ENCODE measurements around the gene IFI27. TPM values are rescaled to one million over a fixed set of nuclear protein-coding genes. Genes with fewer than 3 reads are reported as not detected.

IFI27 gene
- polyA plus RNA-seq, 2 of the 4 experiments (the other 2 are of a cell fraction) = 0.76 to 2.2 TPM

DNA sequence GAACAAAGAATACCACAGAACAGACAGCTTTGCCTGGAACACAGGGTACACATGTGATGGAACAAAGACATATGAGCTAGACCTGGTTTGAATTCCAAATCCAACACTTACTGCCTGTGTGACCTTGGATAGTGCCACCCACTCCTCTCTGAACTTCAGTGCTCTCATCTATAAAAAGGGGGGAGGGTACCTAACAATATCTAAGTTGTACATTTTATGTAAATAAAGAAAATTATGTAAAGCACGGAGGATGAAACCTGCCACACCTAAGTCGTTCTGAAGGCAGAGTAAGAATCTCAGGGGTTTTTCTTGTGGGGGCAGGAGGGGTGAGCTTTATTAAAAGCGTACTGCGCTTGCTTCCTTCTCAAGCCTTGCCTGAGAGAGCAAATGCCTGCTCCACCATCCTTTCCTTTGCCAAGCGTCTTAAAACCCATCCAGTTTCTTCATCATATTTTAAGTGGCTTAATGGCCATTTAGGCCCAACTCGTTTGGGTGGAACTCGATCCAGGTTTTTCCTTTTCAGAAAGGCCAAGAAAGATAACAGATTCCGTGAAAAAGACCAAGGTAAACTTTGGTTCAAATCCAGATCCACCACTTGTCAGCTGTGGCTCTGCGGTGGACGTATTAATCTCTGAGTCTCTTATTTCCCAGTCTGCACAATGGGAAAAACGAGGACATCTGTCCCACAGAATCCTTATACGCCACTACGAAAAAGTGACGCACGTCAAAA is 30.5 kb upstream of the IFI27 start:
- TF ChIP-seq ZNF302 (CRISPR knock-in tag; IDR thresholded peaks at IDR 0.05) = no peak
- no peak for TF ChIP-seq HEYL (CRISPR knock-in tag; IDR thresholded peaks at IDR 0.05)
- TF ChIP-seq, protein P1, sequence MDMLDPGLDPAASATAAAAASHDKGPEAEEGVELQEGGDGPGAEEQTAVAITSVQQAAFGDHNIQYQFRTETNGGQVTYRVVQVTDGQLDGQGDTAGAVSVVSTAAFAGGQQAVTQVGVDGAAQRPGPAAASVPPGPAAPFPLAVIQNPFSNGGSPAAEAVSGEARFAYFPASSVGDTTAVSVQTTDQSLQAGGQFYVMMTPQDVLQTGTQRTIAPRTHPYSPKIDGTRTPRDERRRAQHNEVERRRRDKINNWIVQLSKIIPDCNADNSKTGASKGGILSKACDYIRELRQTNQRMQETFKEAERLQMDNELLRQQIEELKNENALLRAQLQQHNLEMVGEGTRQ (IDR thresholded peaks at IDR 0.05) = no peak
- TF ChIP-seq EHF (CRISPR knock-in tag; IDR thresholded peaks at IDR 0.05) = no peak
- TF ChIP-seq PHF8 (IDR thresholded peaks at IDR 0.05; ENCODE audit: borderline replicate concordance, low read depth) = no peak
- no peak for TF ChIP-seq POLR2A (IDR thresholded peaks at IDR 0.05; ENCODE audit: low read length)
- TF ChIP-seq, protein P2, sequence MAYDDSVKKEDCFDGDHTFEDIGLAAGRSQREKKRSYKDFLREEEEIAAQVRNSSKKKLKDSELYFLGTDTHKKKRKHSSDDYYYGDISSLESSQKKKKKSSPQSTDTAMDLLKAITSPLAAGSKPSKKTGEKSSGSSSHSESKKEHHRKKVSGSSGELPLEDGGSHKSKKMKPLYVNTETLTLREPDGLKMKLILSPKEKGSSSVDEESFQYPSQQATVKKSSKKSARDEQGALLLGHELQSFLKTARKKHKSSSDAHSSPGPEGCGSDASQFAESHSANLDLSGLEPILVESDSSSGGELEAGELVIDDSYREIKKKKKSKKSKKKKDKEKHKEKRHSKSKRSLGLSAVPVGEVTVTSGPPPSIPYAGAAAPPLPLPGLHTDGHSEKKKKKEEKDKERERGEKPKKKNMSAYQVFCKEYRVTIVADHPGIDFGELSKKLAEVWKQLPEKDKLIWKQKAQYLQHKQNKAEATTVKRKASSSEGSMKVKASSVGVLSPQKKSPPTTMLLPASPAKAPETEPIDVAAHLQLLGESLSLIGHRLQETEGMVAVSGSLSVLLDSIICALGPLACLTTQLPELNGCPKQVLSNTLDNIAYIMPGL (CRISPR knock-in tag; IDR thresholded peaks at IDR 0.05; ENCODE audit: borderline replicate concordance) = no peak
- TF ChIP-seq RCOR1 (IDR thresholded peaks at IDR 0.05; ENCODE audit: low read depth, low read length) = no peak
- TF ChIP-seq HOXA7 (CRISPR knock-in tag; IDR thresholded peaks at IDR 0.05) = no peak
- TF ChIP-seq SMC3 (IDR thresholded peaks at IDR 0.05) = no peak
- TF ChIP-seq HOXB13 (CRISPR knock-in tag; IDR thresholded peaks at IDR 0.05; ENCODE audit: low read depth) = no peak
- no peak for TF ChIP-seq JUNB (IDR thresholded peaks at IDR 0.05)
- TF ChIP-seq RFX5 (IDR thresholded peaks at IDR 0.05) = no peak
- no peak for TF ChIP-seq RNF2 (IDR thresholded peaks at IDR 0.05; ENCODE audit: borderline replicate concordance, low read depth)
- no peak for TF ChIP-seq MAFK (IDR thresholded peaks at IDR 0.05; ENCODE audit: partially characterized antibody)
- TF ChIP-seq FOSB (CRISPR knock-in tag; IDR thresholded peaks at IDR 0.05) = no peak
- POLR2A ChIA-PET = interaction anchor here (1.2 to 1.4 kb wide), 2 partner anchors 20 to 57 kb away, joined by 6 read pairs; no protein-coding TSS in a partner anchor
- peak overlapping the region; percentile 89 for H3K4me3 ChIP-seq
- H3K27ac ChIP-seq = peak overlapping the region; percentile 80 to 91
- FAIRE-seq = no peak
- H3K9me3 ChIP-seq = peaks cover 21% of the 10 kb centered on the region; the same call in 2 of the 3 replicates
- H3K4me2 ChIP-seq = peak overlapping the region; percentile 86
- 21% methylated on average over 15 of the region's 15 CpGs for WGBS (ENCODE audit: missing lambda C conversion rate)
- ATAC-seq = no peak; a peak in 1 of 6 replicates
- peaks cover 14% of the 10 kb centered on the region for H3K4me1 ChIP-seq
- DNase-seq (ENCODE audit: low read depth in 1 of 2, low spot score in 1 of 2) = peak in 1 of 2 experiments; percentile 37
- CTCF ChIA-PET = interaction anchor here (0.5 to 2.2 kb wide), 3 partner anchors 41 to 153 kb away, joined by 3 to 8 read pairs (median 3); no protein-coding TSS in a partner anchor

DNA sequence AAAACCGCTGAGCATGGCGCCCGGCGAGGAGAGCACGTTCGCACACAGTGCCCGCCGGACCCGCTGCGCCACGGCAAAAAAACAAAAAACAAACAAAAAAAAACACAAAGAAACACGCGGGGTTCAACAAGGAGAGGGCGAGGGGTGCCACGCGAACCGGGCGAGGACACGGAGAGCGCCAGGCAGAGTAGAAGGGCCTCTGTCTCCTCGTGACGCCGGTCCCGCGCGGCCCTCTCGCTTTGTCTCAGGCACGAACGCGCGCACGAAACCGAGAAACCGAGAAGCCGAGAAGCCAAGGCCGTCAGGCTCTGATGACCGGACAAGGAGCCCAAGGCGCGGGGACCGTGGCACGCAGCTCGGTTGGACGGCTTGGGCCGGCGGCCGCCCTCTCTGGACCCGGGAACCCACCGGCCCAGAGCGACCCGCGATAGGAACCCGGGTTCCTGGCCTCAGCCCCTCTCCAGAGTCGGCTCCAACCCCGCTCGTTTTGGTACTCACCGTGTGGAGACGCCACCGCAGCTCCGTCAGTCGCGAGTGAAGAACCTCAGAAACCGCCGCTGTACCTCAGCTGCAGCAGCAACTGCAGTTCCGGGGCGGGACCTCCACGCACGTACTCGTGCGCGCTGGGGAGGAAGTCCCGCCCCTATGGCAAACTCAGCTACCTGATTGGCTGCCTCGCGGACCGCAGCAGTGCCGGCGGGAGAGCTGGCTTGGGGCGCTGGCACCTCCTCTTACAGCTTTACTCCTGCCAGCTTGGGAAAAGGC is 29.7 kb upstream of the IFI27 start, which contains the start of the genes DDX24 and IFI27L1:
Gene DDX24, minus strand, starts transcription at position 582 of the 765 bp plus-strand sequence. CDS start 1,460 bp downstream, outside the sequence.
Gene IFI27L1, plus strand, starts transcription at position 690 of the 765 bp plus-strand sequence. CDS start 15,628 bp downstream, outside the sequence.
- WGBS (ENCODE audit: missing lambda C conversion rate) = under 1% methylated on average over 43 of the region's 77 CpGs
- FAIRE-seq = no peak
- POLR2A ChIA-PET = interaction anchor here (0.8 to 1.4 kb wide), 6 partner anchors 13 to 56 kb away, joined by 3 to 6 read pairs (median 3); partner anchors contain the start of gene IFI27L2
- TF ChIP-seq CEBPB (IDR thresholded peaks at IDR 0.05) (no peak), JUN (IDR thresholded peaks at IDR 0.05) (peak in 1 of 2 experiments; percentile 79; a peak in 4 of 5 replicates), CBX2 (IDR thresholded peaks at IDR 0.05; ENCODE audit: borderline replicate concordance, low read depth) (no peak), RCOR1 (IDR thresholded peaks at IDR 0.05; ENCODE audit: low read depth, low read length) (no peak), PHF8 (IDR thresholded peaks at IDR 0.05; ENCODE audit: borderline replicate concordance, low read depth) (peak; percentile 71; the same call in 1 of the 2 replicates), RARB (CRISPR knock-in tag; IDR thresholded peaks at IDR 0.05) (no peak), BHLHE40 (IDR thresholded peaks at IDR 0.05; ENCODE audit: low read depth, low read length) (no peak), FOSB (CRISPR knock-in tag; IDR thresholded peaks at IDR 0.05) (no peak), ZFP36 (IDR thresholded peaks at IDR 0.05; ENCODE audit: borderline replicate concordance, partially characterized antibody) (no peak), RNF2 (IDR thresholded peaks at IDR 0.05; ENCODE audit: borderline replicate concordance, low read depth) (no peak)
- TF ChIP-seq, protein P3, sequence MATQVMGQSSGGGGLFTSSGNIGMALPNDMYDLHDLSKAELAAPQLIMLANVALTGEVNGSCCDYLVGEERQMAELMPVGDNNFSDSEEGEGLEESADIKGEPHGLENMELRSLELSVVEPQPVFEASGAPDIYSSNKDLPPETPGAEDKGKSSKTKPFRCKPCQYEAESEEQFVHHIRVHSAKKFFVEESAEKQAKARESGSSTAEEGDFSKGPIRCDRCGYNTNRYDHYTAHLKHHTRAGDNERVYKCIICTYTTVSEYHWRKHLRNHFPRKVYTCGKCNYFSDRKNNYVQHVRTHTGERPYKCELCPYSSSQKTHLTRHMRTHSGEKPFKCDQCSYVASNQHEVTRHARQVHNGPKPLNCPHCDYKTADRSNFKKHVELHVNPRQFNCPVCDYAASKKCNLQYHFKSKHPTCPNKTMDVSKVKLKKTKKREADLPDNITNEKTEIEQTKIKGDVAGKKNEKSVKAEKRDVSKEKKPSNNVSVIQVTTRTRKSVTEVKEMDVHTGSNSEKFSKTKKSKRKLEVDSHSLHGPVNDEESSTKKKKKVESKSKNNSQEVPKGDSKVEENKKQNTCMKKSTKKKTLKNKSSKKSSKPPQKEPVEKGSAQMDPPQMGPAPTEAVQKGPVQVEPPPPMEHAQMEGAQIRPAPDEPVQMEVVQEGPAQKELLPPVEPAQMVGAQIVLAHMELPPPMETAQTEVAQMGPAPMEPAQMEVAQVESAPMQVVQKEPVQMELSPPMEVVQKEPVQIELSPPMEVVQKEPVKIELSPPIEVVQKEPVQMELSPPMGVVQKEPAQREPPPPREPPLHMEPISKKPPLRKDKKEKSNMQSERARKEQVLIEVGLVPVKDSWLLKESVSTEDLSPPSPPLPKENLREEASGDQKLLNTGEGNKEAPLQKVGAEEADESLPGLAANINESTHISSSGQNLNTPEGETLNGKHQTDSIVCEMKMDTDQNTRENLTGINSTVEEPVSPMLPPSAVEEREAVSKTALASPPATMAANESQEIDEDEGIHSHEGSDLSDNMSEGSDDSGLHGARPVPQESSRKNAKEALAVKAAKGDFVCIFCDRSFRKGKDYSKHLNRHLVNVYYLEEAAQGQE (IDR thresholded peaks at IDR 0.05) = no peak
- TF ChIP-seq, protein P4, sequence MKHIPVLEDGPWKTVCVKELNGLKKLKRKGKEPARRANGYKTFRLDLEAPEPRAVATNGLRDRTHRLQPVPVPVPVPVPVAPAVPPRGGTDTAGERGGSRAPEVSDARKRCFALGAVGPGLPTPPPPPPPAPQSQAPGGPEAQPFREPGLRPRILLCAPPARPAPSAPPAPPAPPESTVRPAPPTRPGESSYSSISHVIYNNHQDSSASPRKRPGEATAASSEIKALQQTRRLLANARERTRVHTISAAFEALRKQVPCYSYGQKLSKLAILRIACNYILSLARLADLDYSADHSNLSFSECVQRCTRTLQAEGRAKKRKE (CRISPR knock-in tag; IDR thresholded peaks at IDR 0.05; ENCODE audit: low read depth) = no peak
- TF ChIP-seq, protein P5, sequence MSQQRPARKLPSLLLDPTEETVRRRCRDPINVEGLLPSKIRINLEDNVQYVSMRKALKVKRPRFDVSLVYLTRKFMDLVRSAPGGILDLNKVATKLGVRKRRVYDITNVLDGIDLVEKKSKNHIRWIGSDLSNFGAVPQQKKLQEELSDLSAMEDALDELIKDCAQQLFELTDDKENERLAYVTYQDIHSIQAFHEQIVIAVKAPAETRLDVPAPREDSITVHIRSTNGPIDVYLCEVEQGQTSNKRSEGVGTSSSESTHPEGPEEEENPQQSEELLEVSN (IDR thresholded peaks at IDR 0.05; ENCODE audit: borderline replicate concordance, low read depth) = peak; percentile 37; the same call in 1 of the 2 replicates

More for the DNA sequence above, 29.7 kb upstream of the IFI27 start, which contains the start of the genes DDX24 and IFI27L1:
- peak; percentile 100 for ATAC-seq
- H3K4me3 ChIP-seq = peak within 1 kb of the TSS; percentile 89
- peak within 1 kb of the TSS; percentile 86 for H3K4me2 ChIP-seq
- peaks cover 15% of the 10 kb centered on the region; the same call in 2 of the 3 replicates for H3K9me3 ChIP-seq
- DNase-seq (ENCODE audit: low read depth in 1 of 2, low spot score in 1 of 2) = peak; percentile 93 to 95
- H3K4me1 ChIP-seq = peaks cover 14% of the 10 kb centered on the region
- CTCF ChIA-PET = interaction anchor here (0.5 to 1.1 kb wide), 2 partner anchors 19 to 152 kb away, joined by 3 read pairs; no protein-coding TSS in a partner anchor
- H3K27ac ChIP-seq = peak within 1 kb of the TSS; percentile 80 to 91

Data from A549 (cell line).